Endothelial cell of umbilical vein (primary cell): Measurements from ENCODE around the gene IQSEC3. TPM values are rescaled to one million over a fixed set of nuclear protein-coding genes. Genes with fewer than 3 reads are reported as not detected.

ENCODE experiments used
- BruUV-seq: library from RNA; stranded (reverse); fragments of 400-500 nt; replicated peaks from 2 replicates; lab custom pipeline; 2021; lab: Mats Ljungman, UMichigan
- CTCF ChIA-PET: fragments of 300-600, 350-600 bp; sonication (Branson Sonifier 250); formaldehyde crosslinking; loops from one replicate; lab custom pipeline; 2021; ENCODE audit warnings: antibody characterized with exemption, inconsistent platforms; lab: Charles Lee
- POLR2A ChIA-PET: fragments of 300-600, 350-600 bp; sonication (Branson Sonifier 250); formaldehyde crosslinking; loops from one replicate; lab custom pipeline; 2021; ENCODE audit warnings: antibody characterized with exemption, inconsistent platforms; lab: Charles Lee
- DNase-seq: peaks from one replicate; pipeline ENCODE4 v3.0.0-alpha.2; 2011; ENCODE audit warnings: low read depth, low spot score
- FAIRE-seq: peaks from 2 replicates; lab custom pipeline; 2011; peaks lifted over from hg19 to GRCh38; lab: Jason Lieb, UNC
- H2AFZ ChIP-seq: 2 replicates; pipeline ENCODE4 v1.6.0; 2012; ENCODE audit warnings: low read depth, low read length, control low read depth, inconsistent platforms
- H3K27ac ChIP-seq: 2 replicates; pipeline ENCODE4 v1.5.1; 2011; ENCODE audit warnings: low read depth, mild to moderate bottlenecking, control low read depth, low read length, moderate library complexity; ENCODE audit not compliant: insufficient read depth
- H3K27me3 ChIP-seq, 2 experiments: 2 replicates each; pipeline versions ENCODE4 v1.6.0 to v1.6.1; 2011; ENCODE audit warnings: low read length in 2 of 2, mixed read lengths in 1 of 2; ENCODE audit not compliant: control insufficient read depth in 2 of 2, insufficient read depth in 2 of 2
- H3K36me3 ChIP-seq, 2 experiments: 2 replicates in 1 of 2; 3 replicates in 1 of 2; pipeline ENCODE4 v1.5.1; 2011; ENCODE audit warnings: low read length in 2 of 2, mild to moderate bottlenecking in 1 of 2, moderate library complexity in 1 of 2; ENCODE audit not compliant: control insufficient read depth in 2 of 2, insufficient read depth in 2 of 2; ENCODE audit errors: extremely low read depth in 1 of 2
- H3K4me1 ChIP-seq: 3 replicates; pipeline ENCODE4 v1.5.1; 2011; ENCODE audit warnings: mild to moderate bottlenecking, low read length; ENCODE audit not compliant: control insufficient read depth, insufficient read depth; ENCODE audit errors: extremely low read depth
- H3K4me2 ChIP-seq: 2 replicates; pipeline ENCODE4 v1.6.1; 2011; ENCODE audit warnings: low read length, control low read depth, mixed read lengths; ENCODE audit not compliant: insufficient read depth
- H3K4me3 ChIP-seq, 3 experiments: fragments of 200-600 bp in 1 of 3; sonication (generic), shearing (Covaris generic) in 1 of 3; replicated peaks in 1 of 3; 2 replicates each; pipeline ENCODE4 v1.5.1; 2011 to 2016; ENCODE audit warnings: control low read depth in 3 of 3, low read length in 3 of 3, mild to moderate bottlenecking in 2 of 3, inconsistent platforms in 1 of 3, low read depth in 1 of 3, moderate library complexity in 1 of 3; ENCODE audit not compliant: insufficient read depth in 1 of 3
- H3K79me2 ChIP-seq: 2 replicates; pipeline ENCODE4 v1.6.0; 2012; ENCODE audit warnings: low read length, inconsistent platforms; ENCODE audit not compliant: control insufficient read depth, insufficient read depth
- H3K9ac ChIP-seq: replicated peaks from 2 replicates; pipeline ENCODE3; 2011; ENCODE audit warnings: low read length, control low read depth; ENCODE audit not compliant: insufficient read depth; ENCODE audit errors: extremely low read depth
- H3K9me1 ChIP-seq: replicated peaks from 3 replicates; pipeline ENCODE4 v1.6.0; 2011; ENCODE audit warnings: mild to moderate bottlenecking, low read length; ENCODE audit not compliant: control insufficient read depth, insufficient read depth; ENCODE audit errors: extremely low read depth
- H3K9me3 ChIP-seq: replicated peaks from 2 replicates; pipeline ENCODE4 v1.5.1; 2012; ENCODE audit warnings: low read length, inconsistent platforms; ENCODE audit not compliant: control insufficient read depth, insufficient read depth
- H4K20me1 ChIP-seq: replicated peaks from 2 replicates; pipeline ENCODE3; 2011; ENCODE audit warnings: mild to moderate bottlenecking, low read length; ENCODE audit not compliant: control insufficient read depth, insufficient read depth; ENCODE audit errors: extremely low read depth
- EZH2 ChIP-seq: IDR thresholded peaks from 2 replicates; pipeline ENCODE4 v1.6.1; 2012; ENCODE audit warnings: borderline replicate concordance, low read depth, mild to moderate bottlenecking, moderate library complexity, low read length, inconsistent platforms; ENCODE audit not compliant: severe bottlenecking
- FOS ChIP-seq: IDR thresholded peaks from 2 replicates; pipeline ENCODE4 v1.6.1; 2011; ENCODE audit warnings: mild to moderate bottlenecking, low read length, moderate library complexity, borderline replicate concordance; ENCODE audit not compliant: insufficient read depth
- GATA2 ChIP-seq: IDR thresholded peaks from 2 replicates; pipeline ENCODE4 v1.7.0; 2011; ENCODE audit warnings: low read depth, mild to moderate bottlenecking, moderate library complexity, mixed read lengths, low read length; ENCODE audit not compliant: insufficient read length, insufficient read depth
- JUN ChIP-seq: IDR thresholded peaks from 2 replicates; pipeline ENCODE4 v1.6.1; 2011; ENCODE audit warnings: borderline replicate concordance, low read depth; ENCODE audit not compliant: insufficient read length, insufficient read depth
- MAX ChIP-seq: IDR thresholded peaks from 2 replicates; pipeline ENCODE4 v1.6.1; 2011; ENCODE audit not compliant: insufficient read depth, insufficient read length
- MYC ChIP-seq: IDR thresholded peaks from one replicate; pipeline ENCODE4 v1.6.1; 2011; ENCODE audit warnings: mild to moderate bottlenecking, low read depth, low read length
- POLR2A ChIP-seq: IDR thresholded peaks from 2 replicates; pipeline ENCODE4 v1.6.1; 2012; ENCODE audit warnings: low read depth, mild to moderate bottlenecking, control low read depth, low read length
- POLR2AphosphoS5 ChIP-seq: IDR thresholded peaks from 2 replicates; pipeline ENCODE4 v1.6.1; 2012; ENCODE audit warnings: low read depth, mild to moderate bottlenecking, control low read depth, low read length, moderate library complexity; ENCODE audit not compliant: insufficient read depth
- dilution Hi-C: fragments of 300-500 bp; cut with MboI; formaldehyde crosslinking; loops from one replicate; pipeline ENCODE4 v1.15.0; 2019; ENCODE audit warnings: low sequenced_read_pairs; ENCODE audit not compliant: extremely low pct_ligation_motif_present
- intact Hi-C: fragments of 100-400 bp; cut with micrococcal nuclease; formaldehyde crosslinking; loops from one replicate; pipeline ENCODE4 v1.10.0; 2022
- polyA plus RNA-seq, 4 experiments: library from polyadenylated mRNA; depleted of rRNA in 3 of 4; stranded (reverse) in 3 of 4; unstranded in 1 of 4; fragments of >200 nt; gene quantifications; 2 replicates each; pipeline versions ENCODE4 v1.2.1 to v1.2.3, GENCODE V29; 2011 to 2012; ENCODE audit warnings: missing spikeins in 1 of 4
- total RNA-seq: library from RNA; stranded (reverse); gene quantifications from 2 replicates; pipeline ENCODE4 v1.2.3, GENCODE V29; 2021
- TF ChIP-seq, protein P1 (sequence below), 2 donors: IDR thresholded peaks; 1 replicate in 1 of 2; 2 replicates in 1 of 2; pipeline ENCODE4 v1.5.1; 2011; ENCODE audit warnings: low read length in 2 of 2, mild to moderate bottlenecking in 2 of 2, moderate library complexity in 2 of 2, control low read depth in 1 of 2, inconsistent platforms in 1 of 2, low read depth in 1 of 2; ENCODE audit not compliant: insufficient read depth in 1 of 2; ENCODE audit errors: extremely low read depth in 1 of 2

Gene IQSEC3
- total and polyA plus RNA-seq, 2 donors (not counting 3 experiments of a cell fraction or from before 2014, with no cell fraction given), result not detected

DNA sequence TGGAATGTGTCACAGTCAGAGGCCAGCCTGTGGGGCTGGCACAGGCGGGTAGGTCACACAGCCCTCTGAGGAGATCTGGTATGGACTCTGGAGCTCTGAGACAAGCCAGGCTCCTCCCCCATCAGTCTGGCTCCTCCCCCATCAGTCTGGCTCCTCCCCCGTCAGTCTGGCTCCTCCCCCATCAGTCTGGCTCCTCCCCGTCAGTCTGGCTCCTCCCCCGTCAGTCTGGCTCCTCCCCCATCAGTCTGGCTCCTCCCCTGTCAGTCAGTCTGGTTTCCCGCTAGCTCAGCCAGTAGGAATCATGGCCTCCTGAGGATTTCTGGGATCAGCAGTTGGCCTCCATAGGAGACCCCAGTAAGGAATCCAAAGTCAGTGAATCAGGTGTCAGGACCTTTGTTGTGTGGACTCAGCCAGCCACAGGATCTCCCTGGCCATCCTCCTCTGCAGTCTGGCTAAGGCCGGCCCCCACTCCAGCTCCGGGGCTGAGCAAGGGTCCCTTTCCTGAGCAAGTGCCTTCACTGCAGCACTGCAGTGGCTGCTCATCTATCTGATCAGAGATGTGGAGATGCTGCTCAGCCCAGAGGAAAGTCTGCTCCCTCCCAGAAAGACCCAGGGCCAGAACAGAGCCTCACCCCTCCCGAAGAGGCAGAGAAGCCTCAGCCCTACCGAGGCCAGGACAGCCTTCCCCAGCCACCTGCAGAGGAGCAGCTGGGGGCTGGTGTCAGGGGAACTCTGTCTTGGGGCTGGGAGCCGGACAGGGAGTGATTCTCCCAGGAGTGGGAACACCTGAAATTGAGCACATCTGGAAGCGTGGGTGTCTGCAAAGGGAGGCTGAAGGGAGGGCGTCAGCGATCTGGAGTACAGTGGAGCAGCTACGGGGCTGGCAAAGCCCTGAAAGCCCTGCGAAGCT is 35.7 kb downstream of the IQSEC3 start:
- CTCF ChIA-PET, result interaction anchor here (1.3 kb wide), 1 partner anchor 12 kb away, joined by 4 read pairs; no protein-coding TSS in a partner anchor

GRCh38 chr12:102879-103168 is 36.3 kb downstream of the IQSEC3 start:
- Histone ChIP-seq H4K20me1 (no peaks in the 10 kb centered on the region), H3K79me2 (no peaks in the 10 kb centered on the region), H3K4me3 (no peak overlapping the region), H3K4me2 (no peak overlapping the region), H3K36me3 (no peaks in the 10 kb centered on the region), H3K9me3 (no peaks in the 10 kb centered on the region), H3K27ac (no peak overlapping the region), H3K9ac (no peak overlapping the region), H3K9me1 (no peaks in the 10 kb centered on the region), H3K4me1 (no peaks in the 10 kb centered on the region), H2AFZ (no peak overlapping the region), H3K27me3 (peaks cover 6 to 21% of the 10 kb centered on the region in 2 experiments)
- DNase-seq (no peak), FAIRE-seq (no peak)
- dilution Hi-C loops (no loop called here), intact Hi-C loops (no loop called here)
- BruUV-seq, result no TSS peak
- no peak for TF ChIP-seq MYC
- TF ChIP-seq MAX, result no peak
- no peak for TF ChIP-seq EZH2
- TF ChIP-seq GATA2, result no peak
- TF ChIP-seq, protein P1, sequence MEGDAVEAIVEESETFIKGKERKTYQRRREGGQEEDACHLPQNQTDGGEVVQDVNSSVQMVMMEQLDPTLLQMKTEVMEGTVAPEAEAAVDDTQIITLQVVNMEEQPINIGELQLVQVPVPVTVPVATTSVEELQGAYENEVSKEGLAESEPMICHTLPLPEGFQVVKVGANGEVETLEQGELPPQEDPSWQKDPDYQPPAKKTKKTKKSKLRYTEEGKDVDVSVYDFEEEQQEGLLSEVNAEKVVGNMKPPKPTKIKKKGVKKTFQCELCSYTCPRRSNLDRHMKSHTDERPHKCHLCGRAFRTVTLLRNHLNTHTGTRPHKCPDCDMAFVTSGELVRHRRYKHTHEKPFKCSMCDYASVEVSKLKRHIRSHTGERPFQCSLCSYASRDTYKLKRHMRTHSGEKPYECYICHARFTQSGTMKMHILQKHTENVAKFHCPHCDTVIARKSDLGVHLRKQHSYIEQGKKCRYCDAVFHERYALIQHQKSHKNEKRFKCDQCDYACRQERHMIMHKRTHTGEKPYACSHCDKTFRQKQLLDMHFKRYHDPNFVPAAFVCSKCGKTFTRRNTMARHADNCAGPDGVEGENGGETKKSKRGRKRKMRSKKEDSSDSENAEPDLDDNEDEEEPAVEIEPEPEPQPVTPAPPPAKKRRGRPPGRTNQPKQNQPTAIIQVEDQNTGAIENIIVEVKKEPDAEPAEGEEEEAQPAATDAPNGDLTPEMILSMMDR (IDR thresholded peaks at IDR 0.05; ENCODE audit: extremely low read depth in 1 of 2, insufficient read depth in 1 of 2, low read depth in 1 of 2, low read length in 2 of 2), result no peak
- no peak for TF ChIP-seq POLR2A
- TF ChIP-seq JUN, result no peak
- no peak for TF ChIP-seq POLR2AphosphoS5
- TF ChIP-seq FOS, result no peak
- ChIA-PET POLR2A (no interaction called here), CTCF (interaction anchor here (1.3 kb wide), 1 partner anchor 12 kb away, joined by 4 read pairs; no protein-coding TSS in a partner anchor)

More for the DNA sequence above, 35.7 kb downstream of the IQSEC3 start:
- Histone ChIP-seq H3K27me3 (peaks cover 6 to 21% of the 10 kb centered on the region in 2 experiments), H4K20me1 (no peaks in the 10 kb centered on the region), H3K9ac (no peak overlapping the region), H3K27ac (no peak overlapping the region), H3K79me2 (no peaks in the 10 kb centered on the region), H3K9me3 (no peaks in the 10 kb centered on the region), H2AFZ (no peak overlapping the region), H3K4me1 (no peaks in the 10 kb centered on the region), H3K36me3 (no peaks in the 10 kb centered on the region), H3K9me1 (no peaks in the 10 kb centered on the region), H3K4me2 (no peak overlapping the region), H3K4me3 (no peak overlapping the region)
- dilution Hi-C loops (no loop called here), intact Hi-C loops (no loop called here)
- POLR2A ChIA-PET, result interaction anchor here (0.7 kb wide), 1 partner anchor 53 kb away, joined by 5 read pairs; no protein-coding TSS in a partner anchor
- TF ChIP-seq GATA2, result no peak
- DNase-seq (no peak), FAIRE-seq (no peak)
- BruUV-seq, result no TSS peak
